Stomach (tissue), 4 donors: ENCODE data around the gene NHS.

ENCODE experiments used
- EP300 ChIP-seq: sonication (generic); formaldehyde crosslinking; IDR thresholded peaks from one replicate; pipeline ENCODE4 v1.6.1; 2017; ENCODE audit warnings: antibody characterized with exemption
- POLR2AphosphoS5 ChIP-seq, 3 donors: sonication (generic); formaldehyde crosslinking; IDR thresholded peaks; one replicate each; pipeline ENCODE4 v1.6.1; 2016; ENCODE audit warnings: antibody characterized with exemption in 3 of 3

DNA sequence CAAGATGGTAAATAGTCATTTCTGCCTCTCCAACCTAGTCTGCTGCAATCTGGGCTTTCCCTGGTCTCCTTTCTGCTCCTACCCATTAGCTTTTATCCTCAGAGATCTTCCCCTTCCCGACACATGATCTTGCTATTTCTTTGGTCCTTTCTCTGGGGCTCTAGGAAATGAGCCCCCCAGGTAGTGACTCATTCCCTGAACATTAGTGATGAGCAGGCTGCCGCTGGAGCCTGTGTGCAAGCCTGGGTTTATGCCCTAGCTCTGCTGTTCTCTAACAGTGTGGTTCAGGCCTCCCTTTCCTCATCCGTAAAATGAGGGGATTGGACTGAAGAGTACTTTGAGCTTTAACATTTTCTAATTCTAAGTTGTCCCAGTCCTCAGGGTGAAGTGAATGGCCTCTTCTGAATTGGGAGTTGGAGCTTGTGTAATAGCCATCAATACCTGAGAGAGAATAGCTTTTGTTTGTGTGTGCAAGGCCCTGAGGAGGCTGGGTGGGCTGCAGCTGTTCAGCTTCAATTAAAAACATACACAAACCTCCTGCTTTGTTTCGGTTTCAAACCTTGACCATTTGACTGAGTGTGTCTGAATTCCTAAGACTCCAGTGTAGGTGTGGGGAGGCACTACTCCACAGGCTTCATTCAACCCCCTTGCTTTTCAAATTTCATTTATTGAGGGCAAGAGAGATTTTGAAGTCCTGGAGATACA lies 246.7 kb downstream of the NHS start:
- TF ChIP-seq EP300 (no peak), POLR2AphosphoS5 (IDR thresholded peaks at IDR 0.05) (no peak)
